SK-N-SH treated with all-trans-retinoic acid at 6 μM for 48 hours (cell line): ENCODE measurements around the gene COA7.

Experiments
- CSDC2 ChIP-seq: fragments of 250-450 bp; sonication (Bioruptor Pico); IDR thresholded peaks from 2 replicates; pipeline ENCODE4 v1.5.0; 2020; ENCODE audit warnings: mild to moderate bottlenecking, moderate library complexity
- ESRRG ChIP-seq: fragments of 250-450 bp; sonication (Bioruptor Pico); IDR thresholded peaks from 2 replicates; pipeline ENCODE4 v1.6.1; 2021; ENCODE audit warnings: mild to moderate bottlenecking
- GLIS3 ChIP-seq: fragments of 250-450 bp; sonication (Bioruptor Pico); IDR thresholded peaks from 2 replicates; pipeline ENCODE4 v1.5.0; 2020; ENCODE audit warnings: mild to moderate bottlenecking, moderate library complexity
- PATZ1 ChIP-seq: fragments of 250-450 bp; sonication (Bioruptor Pico); IDR thresholded peaks from 2 replicates; pipeline ENCODE4 v1.8.0; 2020; ENCODE audit warnings: mild to moderate bottlenecking, moderate library complexity, borderline replicate concordance
- PPARA ChIP-seq: fragments of 250-450 bp; sonication (Bioruptor Pico); IDR thresholded peaks from 2 replicates; pipeline ENCODE4 v1.5.0; 2020; ENCODE audit warnings: mild to moderate bottlenecking, borderline replicate concordance
- RARB ChIP-seq: fragments of 250-450 bp; sonication (Bioruptor Pico); IDR thresholded peaks from 2 replicates; pipeline ENCODE4 v1.8.0; 2021; ENCODE audit warnings: mild to moderate bottlenecking, moderate library complexity
- TOX ChIP-seq: fragments of 250-450 bp; sonication (Bioruptor Pico); IDR thresholded peaks from 2 replicates; pipeline ENCODE4 v1.8.0; 2021; ENCODE audit warnings: mild to moderate bottlenecking, moderate library complexity, borderline replicate concordance
- TSHZ2 ChIP-seq: fragments of 250-450 bp; sonication (Bioruptor Pico); IDR thresholded peaks from 2 replicates; pipeline ENCODE4 v1.5.0; 2020; ENCODE audit warnings: mild to moderate bottlenecking, moderate library complexity
- ZC3H10 ChIP-seq: fragments of 250-450 bp; sonication (Bioruptor Pico); IDR thresholded peaks from 2 replicates; pipeline ENCODE4 v1.5.1; 2021; ENCODE audit warnings: mild to moderate bottlenecking, moderate library complexity
- ZFP3 ChIP-seq: fragments of 250-450 bp; sonication (Bioruptor Pico); IDR thresholded peaks from 2 replicates; pipeline ENCODE4 v1.5.0; 2020; ENCODE audit warnings: mild to moderate bottlenecking, moderate library complexity
- ZNF565 ChIP-seq: fragments of 450-650 bp; formaldehyde crosslinking; conservative IDR thresholded peaks from 2 replicates; pipeline ENCODE4 v1.5.0; 2020; ENCODE audit warnings: low read depth, mild to moderate bottlenecking, moderate library complexity

- TF ChIP-seq GLIS3 (CRISPR knock-in tag) (no peak), TOX (CRISPR knock-in tag) (no peak), ZC3H10 (no peak), TSHZ2 (CRISPR knock-in tag) (no peak), RARB (CRISPR knock-in tag) (no peak), ZNF565 (CRISPR knock-in tag) (no peak), ZFP3 (no peak), ESRRG (CRISPR knock-in tag) (no peak), PPARA (no peak), CSDC2 (no peak), PATZ1 (CRISPR knock-in tag) (no peak)
Observed at GRCh38 chr1:52653207-52653849, 44.8 kb downstream of the COA7 start.
